Embryonic facial prominence (tissue), 1 donor: Measurements from ENCODE around the gene SRSF10.
"Not testable (repeated sequence)": the region's sequence is repeated elsewhere in the genome, so short reads cannot be mapped to it uniquely, and the experiment has no call there.

Source experiments
- DNase-seq: peaks from one replicate; pipeline ENCODE4 v3.0.0-alpha.2; 2016; ENCODE audit errors: extremely low spot score

The SRSF10 gene

GRCh38 chr1:23979881-23980727 lies at the start of gene SRSF10:
SRSF10 (minus strand) TSS chr1:23980327; CDS start chr1:23980255, 72 bp downstream.
- peak; percentile 99 for DNase-seq

GRCh38 chr1:24027838-24028468 lies 47.8 kb upstream of the SRSF10 start:
- DNase-seq, result peak; percentile 38

GRCh38 chr1:24022581-24023361 lies 42.6 kb upstream of the SRSF10 start:
- DNase-seq, result no peak

GRCh38 chr1:24021403-24022266 lies 41.5 kb upstream of the SRSF10 start:
- DNase-seq, result no peak

- DNase-seq, result no peak
Measured at GRCh38 chr1:24020470-24020869, 40.3 kb upstream of the SRSF10 start.

- no peak for DNase-seq
Measured at GRCh38 chr1:24020025-24020424, 39.9 kb upstream of the SRSF10 start.

- peak; percentile 94 for DNase-seq
Measured at GRCh38 chr1:24018611-24019580, 38.8 kb upstream of the SRSF10 start.

GRCh38 chr1:24015221-24016210 lies 35.4 kb upstream of the SRSF10 start:
- peak; percentile 72 for DNase-seq

GRCh38 chr1:24012878-24013277 lies 32.8 kb upstream of the SRSF10 start:
- not testable (repeated sequence) for DNase-seq

- DNase-seq, result no peak
Measured at GRCh38 chr1:24010650-24011049, 30.5 kb upstream of the SRSF10 start.

- DNase-seq, result no peak
Measured at GRCh38 chr1:24009406-24009805, 29.3 kb upstream of the SRSF10 start.

- DNase-seq, result peak; percentile 38
Measured at GRCh38 chr1:24008574-24009184, 28.6 kb upstream of the SRSF10 start.

GRCh38 chr1:24007079-24007478 lies 27.0 kb upstream of the SRSF10 start:
- no peak for DNase-seq

GRCh38 chr1:24005163-24005562 lies 25.0 kb upstream of the SRSF10 start:
- DNase-seq, result no peak

- no peak for DNase-seq
Measured at GRCh38 chr1:24004132-24004531, 24.0 kb upstream of the SRSF10 start.

- DNase-seq, result no peak
Measured at GRCh38 chr1:24003331-24003972, 23.3 kb upstream of the SRSF10 start.

- DNase-seq, result no peak
Measured at GRCh38 chr1:24002695-24003094, 22.6 kb upstream of the SRSF10 start.

GRCh38 chr1:23999156-23999671 lies 19.1 kb upstream of the SRSF10 start:
- no peak for DNase-seq
